Liver (tissue), 9 donors: ENCODE measurements around the gene SRRM1. TPM values are rescaled to one million over a fixed set of nuclear protein-coding genes. Genes with fewer than 3 reads are reported as not detected.
A peak's percentile ranks its signal among the peaks of the same experiment; 100 is the strongest.

Experiments
- DNase-seq: peaks from one replicate; pipeline ENCODE4 v3.0.0-alpha.2; 2017; ENCODE audit warnings: low spot score
- H3K27ac ChIP-seq, 2 donors: one replicate each; pipeline ENCODE4 v1.7.0; 2013; ENCODE audit warnings: inconsistent platforms in 2 of 2, low read length in 2 of 2, control low read depth in 1 of 2, low read depth in 1 of 2, mild to moderate bottlenecking in 1 of 2
- H3K27me3 ChIP-seq, 4 donors: one replicate each; pipeline versions ENCODE4 v1.6.1 to v1.7.0; 2013; ENCODE audit warnings: low read length in 3 of 4, inconsistent platforms in 1 of 4, mild to moderate bottlenecking in 1 of 4, moderate library complexity in 1 of 4; ENCODE audit not compliant: control insufficient read depth in 4 of 4, insufficient read depth in 4 of 4
- H3K36me3 ChIP-seq, 4 donors: one replicate each; pipeline versions ENCODE4 v1.6.1 to v1.7.0; 2013; ENCODE audit warnings: low read length in 3 of 4, mild to moderate bottlenecking in 3 of 4, low read depth in 1 of 4, moderate library complexity in 1 of 4; ENCODE audit not compliant: control insufficient read depth in 4 of 4, insufficient read depth in 3 of 4
- H3K4me1 ChIP-seq, 4 donors: one replicate each; pipeline versions ENCODE4 v1.6.1 to v1.7.0; 2013; ENCODE audit warnings: low read length in 3 of 4, mild to moderate bottlenecking in 3 of 4, moderate library complexity in 1 of 4; ENCODE audit not compliant: control insufficient read depth in 4 of 4, insufficient read depth in 4 of 4
- H3K4me3 ChIP-seq, 3 donors: one replicate each; pipeline versions ENCODE4 v1.6.1 to v1.7.0; 2013; ENCODE audit warnings: low read length in 3 of 3, control low read depth in 1 of 3, low read depth in 1 of 3, mild to moderate bottlenecking in 1 of 3
- H3K9ac ChIP-seq, 2 donors: one replicate each; pipeline ENCODE4 v1.7.0; 2013; ENCODE audit warnings: low read length in 2 of 2, mild to moderate bottlenecking in 2 of 2, moderate library complexity in 2 of 2, control low read depth in 1 of 2, low read depth in 1 of 2
- H3K9me3 ChIP-seq, 4 donors: one replicate each; pipeline versions ENCODE4 v1.6.1 to v1.7.0; 2013; ENCODE audit warnings: low read length in 3 of 4; ENCODE audit not compliant: control insufficient read depth in 4 of 4
- FOXA1 ChIP-seq: IDR thresholded peaks from 2 replicates; pipeline ENCODE4 v1.6.1; 2016; ENCODE audit warnings: antibody characterized with exemption
- GABPA ChIP-seq, 2 donors: IDR thresholded peaks in 1 of 2; conservative IDR thresholded peaks in 1 of 2; 2 replicates each; pipeline ENCODE4 v1.6.1; 2016; ENCODE audit warnings: antibody characterized with exemption in 2 of 2, mild to moderate bottlenecking in 1 of 2, moderate library complexity in 1 of 2
- HNF4A ChIP-seq, 2 donors: conservative IDR thresholded peaks; 2 replicates each; pipeline ENCODE4 v1.6.1; 2016; ENCODE audit warnings: antibody characterized with exemption in 2 of 2, mild to moderate bottlenecking in 2 of 2
- HNF4G ChIP-seq: IDR thresholded peaks from 2 replicates; pipeline ENCODE4 v1.6.1; 2016; ENCODE audit warnings: antibody characterized with exemption
- JUND ChIP-seq, 2 donors: IDR thresholded peaks; 2 replicates each; pipeline ENCODE4 v1.6.1; 2016; ENCODE audit warnings: antibody characterized with exemption in 2 of 2
- NR2F2 ChIP-seq: IDR thresholded peaks from 2 replicates; pipeline ENCODE4 v1.6.1; 2016; ENCODE audit warnings: antibody characterized with exemption
- RAD21 ChIP-seq, 2 donors: IDR thresholded peaks; 2 replicates each; pipeline ENCODE4 v1.6.1; 2016; ENCODE audit warnings: antibody characterized with exemption in 2 of 2, mild to moderate bottlenecking in 2 of 2
- RXRA ChIP-seq, 2 donors: IDR thresholded peaks; 2 replicates each; pipeline ENCODE4 v1.6.1; 2017 to 2018; ENCODE audit warnings: antibody characterized with exemption in 2 of 2, mild to moderate bottlenecking in 1 of 2
- YY1 ChIP-seq: IDR thresholded peaks from 2 replicates; pipeline ENCODE4 v1.6.1; 2016; ENCODE audit warnings: antibody characterized with exemption, mild to moderate bottlenecking
- WGBS: extraction: QIAGEN DNeasy Blood & Tissue Kit; methylation state at CpG from one replicate; pipeline ENCODE4 v1.1.7; 2013; 5-methylcytosine and 5-hydroxymethylcytosine counted together
- polyA plus RNA-seq, 2 donors: library from polyadenylated mRNA; stranded (reverse) in 1 of 2; unstranded in 1 of 2; fragments of 200-250 nt in 1 of 2; fragments of >200 nt in 1 of 2; fragmentation: Nextera tagmentation in 1 of 2; extraction: Ambion mirVana in 1 of 2; gene quantifications; one replicate each; pipeline versions ENCODE4 v1.2.1 to v1.2.3, GENCODE V29; 2013 to 2015
- total RNA-seq, 2 donors: library from RNA; depleted of rRNA; stranded (reverse); fragments of >200 nt; gene quantifications; one replicate each; pipeline ENCODE4 v1.2.3, GENCODE V29; 2014
- TF ChIP-seq, protein P1 (sequence below): fragments of 150-350 bp; IDR thresholded peaks from 2 replicates; pipeline ENCODE4 v1.5.1; 2017; ENCODE audit warnings: improper control_type of control experiment, low read depth, low read length; ENCODE audit not compliant: missing input control
- TF ChIP-seq, protein P2 (sequence below): IDR thresholded peaks from 2 replicates; pipeline ENCODE4 v1.6.1; 2016; ENCODE audit warnings: antibody characterized with exemption
- TF ChIP-seq, protein P3 (sequence below): IDR thresholded peaks from 2 replicates; pipeline ENCODE4 v1.6.1; 2016; ENCODE audit warnings: antibody characterized with exemption, mild to moderate bottlenecking
- TF ChIP-seq, protein P4 (sequence below): IDR thresholded peaks from 2 replicates; pipeline ENCODE4 v1.6.1; 2016; ENCODE audit warnings: antibody characterized with exemption
- TF ChIP-seq, protein P5 (sequence below): IDR thresholded peaks from 2 replicates; pipeline ENCODE4 v1.6.1; 2016; ENCODE audit warnings: antibody characterized with exemption
- donor health status: healthy.
- donor health status: healthy.
- donor health status: healthy.
- donor health status: healthy.
- donor health status: healthy.

SRRM1 gene
- total and polyA plus RNA-seq, 4 donors: 18.4 to 66.0 (median 31.6) TPM

DNA sequence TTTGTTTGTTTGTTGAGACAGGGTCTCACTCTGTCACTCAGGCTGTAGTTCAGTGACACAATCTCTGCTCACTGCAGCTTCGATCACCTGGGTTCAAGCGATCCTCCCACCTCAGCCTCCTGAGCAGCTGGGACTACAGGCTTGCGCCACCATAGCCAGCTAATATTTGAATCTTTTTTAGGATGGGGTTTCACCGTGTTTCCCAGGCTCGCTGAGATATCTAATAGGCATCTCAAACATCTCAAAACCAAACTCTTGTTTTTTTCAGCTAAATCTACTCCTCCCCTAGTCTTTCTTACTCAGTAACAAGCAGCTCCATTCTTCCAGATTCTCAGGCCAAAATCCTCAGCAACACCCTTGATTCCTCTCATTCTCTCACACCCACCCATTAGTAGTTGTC is 22.0 kb upstream of the SRRM1 start:
- Histone ChIP-seq H3K9ac (no peak overlapping the region), H3K4me3 (no peak overlapping the region), H3K27me3 (no peaks in the 10 kb centered on the region), H3K9me3 (no peaks in the 10 kb centered on the region), H3K4me1 (no peaks in the 10 kb centered on the region), H3K36me3 (no peaks in the 10 kb centered on the region), H3K27ac (no peak overlapping the region)
- no peak for DNase-seq
- 91% methylated on average over 5 of the region's 5 CpGs for WGBS
- TF ChIP-seq YY1 (no peak), FOXA1 (no peak), HNF4G (no peak), GABPA (IDR thresholded peaks at IDR 0.05 in 1 of 2, conservative IDR thresholded peaks at IDR 0.05 in 1 of 2) (no peak), RXRA (IDR thresholded peaks at IDR 0.05) (no peak), RAD21 (IDR thresholded peaks at IDR 0.05) (no peak), HNF4A (conservative IDR thresholded peaks at IDR 0.05) (no peak), JUND (IDR thresholded peaks at IDR 0.05) (no peak)
- TF ChIP-seq, protein P1, sequence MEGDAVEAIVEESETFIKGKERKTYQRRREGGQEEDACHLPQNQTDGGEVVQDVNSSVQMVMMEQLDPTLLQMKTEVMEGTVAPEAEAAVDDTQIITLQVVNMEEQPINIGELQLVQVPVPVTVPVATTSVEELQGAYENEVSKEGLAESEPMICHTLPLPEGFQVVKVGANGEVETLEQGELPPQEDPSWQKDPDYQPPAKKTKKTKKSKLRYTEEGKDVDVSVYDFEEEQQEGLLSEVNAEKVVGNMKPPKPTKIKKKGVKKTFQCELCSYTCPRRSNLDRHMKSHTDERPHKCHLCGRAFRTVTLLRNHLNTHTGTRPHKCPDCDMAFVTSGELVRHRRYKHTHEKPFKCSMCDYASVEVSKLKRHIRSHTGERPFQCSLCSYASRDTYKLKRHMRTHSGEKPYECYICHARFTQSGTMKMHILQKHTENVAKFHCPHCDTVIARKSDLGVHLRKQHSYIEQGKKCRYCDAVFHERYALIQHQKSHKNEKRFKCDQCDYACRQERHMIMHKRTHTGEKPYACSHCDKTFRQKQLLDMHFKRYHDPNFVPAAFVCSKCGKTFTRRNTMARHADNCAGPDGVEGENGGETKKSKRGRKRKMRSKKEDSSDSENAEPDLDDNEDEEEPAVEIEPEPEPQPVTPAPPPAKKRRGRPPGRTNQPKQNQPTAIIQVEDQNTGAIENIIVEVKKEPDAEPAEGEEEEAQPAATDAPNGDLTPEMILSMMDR: no peak
- TF ChIP-seq, protein P2, sequence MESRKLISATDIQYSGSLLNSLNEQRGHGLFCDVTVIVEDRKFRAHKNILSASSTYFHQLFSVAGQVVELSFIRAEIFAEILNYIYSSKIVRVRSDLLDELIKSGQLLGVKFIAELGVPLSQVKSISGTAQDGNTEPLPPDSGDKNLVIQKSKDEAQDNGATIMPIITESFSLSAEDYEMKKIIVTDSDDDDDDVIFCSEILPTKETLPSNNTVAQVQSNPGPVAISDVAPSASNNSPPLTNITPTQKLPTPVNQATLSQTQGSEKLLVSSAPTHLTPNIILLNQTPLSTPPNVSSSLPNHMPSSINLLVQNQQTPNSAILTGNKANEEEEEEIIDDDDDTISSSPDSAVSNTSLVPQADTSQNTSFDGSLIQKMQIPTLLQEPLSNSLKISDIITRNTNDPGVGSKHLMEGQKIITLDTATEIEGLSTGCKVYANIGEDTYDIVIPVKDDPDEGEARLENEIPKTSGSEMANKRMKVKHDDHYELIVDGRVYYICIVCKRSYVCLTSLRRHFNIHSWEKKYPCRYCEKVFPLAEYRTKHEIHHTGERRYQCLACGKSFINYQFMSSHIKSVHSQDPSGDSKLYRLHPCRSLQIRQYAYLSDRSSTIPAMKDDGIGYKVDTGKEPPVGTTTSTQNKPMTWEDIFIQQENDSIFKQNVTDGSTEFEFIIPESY: no peak
- TF ChIP-seq, protein P3, sequence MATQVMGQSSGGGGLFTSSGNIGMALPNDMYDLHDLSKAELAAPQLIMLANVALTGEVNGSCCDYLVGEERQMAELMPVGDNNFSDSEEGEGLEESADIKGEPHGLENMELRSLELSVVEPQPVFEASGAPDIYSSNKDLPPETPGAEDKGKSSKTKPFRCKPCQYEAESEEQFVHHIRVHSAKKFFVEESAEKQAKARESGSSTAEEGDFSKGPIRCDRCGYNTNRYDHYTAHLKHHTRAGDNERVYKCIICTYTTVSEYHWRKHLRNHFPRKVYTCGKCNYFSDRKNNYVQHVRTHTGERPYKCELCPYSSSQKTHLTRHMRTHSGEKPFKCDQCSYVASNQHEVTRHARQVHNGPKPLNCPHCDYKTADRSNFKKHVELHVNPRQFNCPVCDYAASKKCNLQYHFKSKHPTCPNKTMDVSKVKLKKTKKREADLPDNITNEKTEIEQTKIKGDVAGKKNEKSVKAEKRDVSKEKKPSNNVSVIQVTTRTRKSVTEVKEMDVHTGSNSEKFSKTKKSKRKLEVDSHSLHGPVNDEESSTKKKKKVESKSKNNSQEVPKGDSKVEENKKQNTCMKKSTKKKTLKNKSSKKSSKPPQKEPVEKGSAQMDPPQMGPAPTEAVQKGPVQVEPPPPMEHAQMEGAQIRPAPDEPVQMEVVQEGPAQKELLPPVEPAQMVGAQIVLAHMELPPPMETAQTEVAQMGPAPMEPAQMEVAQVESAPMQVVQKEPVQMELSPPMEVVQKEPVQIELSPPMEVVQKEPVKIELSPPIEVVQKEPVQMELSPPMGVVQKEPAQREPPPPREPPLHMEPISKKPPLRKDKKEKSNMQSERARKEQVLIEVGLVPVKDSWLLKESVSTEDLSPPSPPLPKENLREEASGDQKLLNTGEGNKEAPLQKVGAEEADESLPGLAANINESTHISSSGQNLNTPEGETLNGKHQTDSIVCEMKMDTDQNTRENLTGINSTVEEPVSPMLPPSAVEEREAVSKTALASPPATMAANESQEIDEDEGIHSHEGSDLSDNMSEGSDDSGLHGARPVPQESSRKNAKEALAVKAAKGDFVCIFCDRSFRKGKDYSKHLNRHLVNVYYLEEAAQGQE: no peak
- TF ChIP-seq, protein P4, sequence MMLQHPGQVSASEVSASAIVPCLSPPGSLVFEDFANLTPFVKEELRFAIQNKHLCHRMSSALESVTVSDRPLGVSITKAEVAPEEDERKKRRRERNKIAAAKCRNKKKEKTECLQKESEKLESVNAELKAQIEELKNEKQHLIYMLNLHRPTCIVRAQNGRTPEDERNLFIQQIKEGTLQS: no peak
- TF ChIP-seq, protein P5, sequence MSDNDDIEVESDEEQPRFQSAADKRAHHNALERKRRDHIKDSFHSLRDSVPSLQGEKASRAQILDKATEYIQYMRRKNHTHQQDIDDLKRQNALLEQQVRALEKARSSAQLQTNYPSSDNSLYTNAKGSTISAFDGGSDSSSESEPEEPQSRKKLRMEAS: no peak

DNA sequence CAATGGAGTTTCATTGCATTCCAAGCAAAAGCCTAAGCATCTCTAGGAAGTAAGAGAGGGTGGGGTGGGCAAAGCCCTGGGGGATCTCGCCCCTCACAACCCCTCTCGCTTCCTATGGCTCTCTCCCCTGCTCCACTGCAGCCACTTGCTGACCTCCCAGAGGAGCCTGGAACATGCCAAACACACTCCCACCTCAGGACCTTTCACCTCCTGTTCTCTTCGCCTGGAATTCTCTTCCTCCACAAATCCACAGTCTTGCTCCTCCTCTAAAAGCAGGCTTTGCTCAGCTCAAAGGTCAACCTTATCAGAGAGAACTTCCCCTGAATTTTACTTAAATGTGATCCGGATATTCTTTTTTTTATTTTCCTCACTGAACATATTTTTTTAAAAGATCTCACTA is 20.9 kb upstream of the SRRM1 start:
- Histone ChIP-seq H3K9ac (no peak overlapping the region), H3K27ac (no peak overlapping the region), H3K36me3 (no peaks in the 10 kb centered on the region), H3K9me3 (no peaks in the 10 kb centered on the region), H3K4me1 (no peaks in the 10 kb centered on the region), H3K4me3 (no peak overlapping the region), H3K27me3 (no peaks in the 10 kb centered on the region)
- 61% methylated on average over 4 of the region's 4 CpGs for WGBS
- TF ChIP-seq FOXA1 (no peak), NR2F2 (peak; percentile 87)
- no peak for DNase-seq
